Measurements from ENCODE around the gene ZNF593.

Gene ZNF593

DNA sequence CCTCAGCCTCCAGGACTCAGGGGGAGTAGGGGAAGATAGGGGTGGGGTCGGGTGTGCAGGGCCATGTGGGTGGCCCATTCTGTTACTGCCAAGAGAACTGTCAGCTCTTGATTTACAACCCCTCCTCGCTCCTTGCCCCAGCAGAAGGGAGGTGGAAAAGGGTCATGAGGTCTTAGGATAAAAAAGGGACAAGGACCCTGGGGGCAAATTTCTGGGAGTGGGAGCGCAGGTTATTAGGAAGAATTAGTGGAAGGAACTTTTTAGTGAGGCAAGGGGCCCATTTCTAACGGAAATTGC is 10.0 kb upstream of the ZNF593 start:
- peak overlapping the region; percentile 72 for H3K4me3 ChIP-seq
- TF ChIP-seq, protein P1, sequence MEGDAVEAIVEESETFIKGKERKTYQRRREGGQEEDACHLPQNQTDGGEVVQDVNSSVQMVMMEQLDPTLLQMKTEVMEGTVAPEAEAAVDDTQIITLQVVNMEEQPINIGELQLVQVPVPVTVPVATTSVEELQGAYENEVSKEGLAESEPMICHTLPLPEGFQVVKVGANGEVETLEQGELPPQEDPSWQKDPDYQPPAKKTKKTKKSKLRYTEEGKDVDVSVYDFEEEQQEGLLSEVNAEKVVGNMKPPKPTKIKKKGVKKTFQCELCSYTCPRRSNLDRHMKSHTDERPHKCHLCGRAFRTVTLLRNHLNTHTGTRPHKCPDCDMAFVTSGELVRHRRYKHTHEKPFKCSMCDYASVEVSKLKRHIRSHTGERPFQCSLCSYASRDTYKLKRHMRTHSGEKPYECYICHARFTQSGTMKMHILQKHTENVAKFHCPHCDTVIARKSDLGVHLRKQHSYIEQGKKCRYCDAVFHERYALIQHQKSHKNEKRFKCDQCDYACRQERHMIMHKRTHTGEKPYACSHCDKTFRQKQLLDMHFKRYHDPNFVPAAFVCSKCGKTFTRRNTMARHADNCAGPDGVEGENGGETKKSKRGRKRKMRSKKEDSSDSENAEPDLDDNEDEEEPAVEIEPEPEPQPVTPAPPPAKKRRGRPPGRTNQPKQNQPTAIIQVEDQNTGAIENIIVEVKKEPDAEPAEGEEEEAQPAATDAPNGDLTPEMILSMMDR (IDR thresholded peaks at IDR 0.05), result no peak
- DNase-seq (ENCODE audit: low spot score), result no peak
- peak overlapping the region in 1 of 2 donors; percentile 47 for H3K27ac ChIP-seq

DNA sequence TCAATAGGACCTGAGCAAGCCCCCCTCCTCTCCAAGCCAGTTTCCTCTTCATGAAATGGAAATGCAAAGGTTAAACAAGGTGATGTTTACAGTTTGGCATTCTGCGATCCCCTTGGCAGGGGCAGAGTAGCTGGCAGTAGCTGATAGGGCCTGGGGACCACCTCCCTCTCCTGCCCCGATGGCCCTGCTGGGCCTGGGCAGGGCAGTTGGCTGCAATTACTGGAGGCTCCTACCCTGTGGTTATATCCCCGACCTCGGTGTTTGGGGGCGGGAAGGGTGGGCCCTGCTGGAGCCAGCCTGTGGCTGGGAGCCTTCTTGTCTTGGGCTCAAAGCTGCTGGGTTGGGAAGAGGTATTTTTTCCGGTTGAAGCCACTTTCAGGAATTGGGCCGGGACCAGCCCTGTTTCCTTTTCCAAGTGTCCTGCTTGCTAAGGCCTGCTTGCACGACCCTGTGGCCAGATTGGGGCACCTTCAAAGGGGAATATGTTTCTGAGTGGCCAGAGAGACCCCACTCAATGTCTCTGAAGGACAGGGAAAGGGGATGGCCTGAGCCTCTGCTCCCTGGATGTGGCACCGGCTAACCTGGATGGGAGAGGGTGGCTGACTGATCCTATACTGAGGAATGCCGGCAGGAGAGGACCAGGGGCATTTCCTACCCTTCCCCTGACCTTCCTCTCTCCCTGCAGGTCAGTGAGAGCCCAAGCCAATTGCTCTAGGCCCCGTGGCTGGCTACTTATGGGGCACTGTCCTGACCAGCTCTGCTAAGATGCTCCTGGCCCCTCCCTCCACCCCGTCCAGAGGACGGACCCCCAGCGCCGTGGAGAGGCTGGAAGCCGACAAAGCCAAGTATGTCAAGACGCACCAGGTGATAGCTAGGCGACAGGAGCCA is 8.9 kb upstream of the ZNF593 start:
- no peak overlapping the region for H3K27ac ChIP-seq
- H3K4me3 ChIP-seq, result peak overlapping the region; percentile 72
- no peak for DNase-seq (ENCODE audit: low spot score)
- TF ChIP-seq, protein P1 (IDR thresholded peaks at IDR 0.05), result no peak

DNA sequence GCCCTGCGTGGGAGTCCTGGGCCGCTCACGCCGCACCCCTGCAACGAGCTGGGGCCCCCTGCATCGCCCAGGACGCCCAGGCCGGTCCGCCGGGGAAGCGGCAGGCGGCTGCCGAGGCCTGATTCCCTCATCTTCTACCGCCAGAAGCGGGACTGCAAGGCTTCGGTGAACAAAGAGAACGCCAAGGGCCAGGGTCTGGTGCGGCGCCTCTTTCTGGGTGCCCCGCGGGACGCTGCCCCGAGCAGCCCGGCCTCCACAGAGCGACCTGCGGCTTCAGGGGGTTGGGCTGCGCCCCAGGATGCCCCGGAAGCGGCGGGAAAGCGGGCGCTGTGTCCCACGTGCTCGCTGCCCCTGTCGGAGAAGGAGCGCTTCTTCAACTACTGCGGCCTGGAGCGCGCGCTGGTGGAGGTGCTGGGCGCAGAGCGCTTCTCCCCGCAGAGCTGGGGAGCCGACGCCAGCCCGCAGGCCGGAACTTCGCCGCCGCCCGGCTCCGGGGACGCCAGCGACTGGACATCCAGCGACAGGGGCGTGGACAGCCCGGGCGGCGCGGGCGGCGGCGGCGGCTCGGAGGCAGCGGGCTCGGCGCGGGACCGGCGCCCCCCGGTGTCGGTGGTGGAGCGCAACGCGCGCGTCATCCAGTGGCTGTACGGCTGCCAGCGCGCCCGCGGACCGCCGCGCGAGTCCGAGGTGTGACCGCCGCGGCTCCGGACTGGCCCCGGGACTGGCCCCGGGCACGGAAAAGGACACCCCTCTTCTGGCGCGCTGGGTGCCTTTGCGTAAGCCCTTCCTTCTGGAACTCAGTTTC is 8.1 kb upstream of the ZNF593 start:
- TF ChIP-seq, protein P1 (IDR thresholded peaks at IDR 0.05), result no peak

DNA sequence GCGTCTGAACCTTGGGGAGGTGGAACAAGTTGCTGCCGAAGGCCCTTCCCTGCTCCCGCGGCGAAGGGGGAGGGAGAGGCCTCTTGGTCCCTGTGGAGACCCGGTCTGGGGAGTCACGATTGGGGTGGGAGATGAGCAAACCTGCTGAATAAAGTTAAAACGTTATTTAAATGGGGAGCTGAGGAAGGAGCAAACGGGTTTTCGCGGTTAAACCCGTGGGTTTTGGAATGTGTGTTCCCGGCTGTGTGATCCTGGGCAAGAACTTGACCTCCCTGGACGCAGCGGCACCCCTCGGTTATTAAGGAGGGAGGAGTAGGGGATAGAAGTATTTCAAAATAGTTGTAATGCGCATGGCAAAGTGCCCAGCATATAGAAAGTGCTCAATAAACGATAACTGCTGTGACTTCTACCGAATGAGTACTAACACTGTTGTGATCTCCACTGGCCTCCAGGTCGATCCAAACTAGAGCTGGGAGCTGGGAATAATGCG is 7.4 kb upstream of the ZNF593 start:
- TF ChIP-seq, protein P1 (IDR thresholded peaks at IDR 0.05), result no peak
- DNase-seq (ENCODE audit: low spot score), result no peak
- H3K4me3 ChIP-seq, result peak overlapping the region; percentile 72
- peak overlapping the region in 1 of 2 donors; percentile 58 for H3K27ac ChIP-seq

More for the DNA sequence above, 8.1 kb upstream of the ZNF593 start:
- Histone ChIP-seq H3K4me3 (peak overlapping the region; percentile 72), H3K27ac (peak overlapping the region in 1 of 2 donors; percentile 58)
- no peak for DNase-seq (ENCODE audit: low spot score)

DNA sequence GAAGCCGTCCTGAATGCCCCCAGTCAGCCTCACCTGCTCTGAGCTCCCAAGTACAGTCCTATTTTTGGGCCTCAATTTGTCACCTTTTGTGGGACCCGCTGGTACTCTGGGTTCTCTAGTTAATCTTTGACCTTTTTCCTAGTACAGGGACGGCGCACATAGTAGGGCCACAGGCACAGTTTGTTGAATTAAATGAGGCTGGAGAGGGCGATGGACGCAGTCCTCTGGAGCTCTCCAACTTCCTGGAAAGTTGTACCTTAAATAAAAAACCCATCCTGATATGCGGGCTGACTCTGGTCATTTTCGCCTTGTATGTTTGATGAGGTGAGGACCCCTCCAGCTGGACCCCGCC is 6.0 kb upstream of the ZNF593 start:
- H3K4me3 ChIP-seq, result peak overlapping the region; percentile 71
- H3K27ac ChIP-seq, result peak overlapping the region in 1 of 2 donors; percentile 65
- no peak for DNase-seq (ENCODE audit: low spot score)
- TF ChIP-seq, protein P1 (IDR thresholded peaks at IDR 0.05), result no peak

DNA sequence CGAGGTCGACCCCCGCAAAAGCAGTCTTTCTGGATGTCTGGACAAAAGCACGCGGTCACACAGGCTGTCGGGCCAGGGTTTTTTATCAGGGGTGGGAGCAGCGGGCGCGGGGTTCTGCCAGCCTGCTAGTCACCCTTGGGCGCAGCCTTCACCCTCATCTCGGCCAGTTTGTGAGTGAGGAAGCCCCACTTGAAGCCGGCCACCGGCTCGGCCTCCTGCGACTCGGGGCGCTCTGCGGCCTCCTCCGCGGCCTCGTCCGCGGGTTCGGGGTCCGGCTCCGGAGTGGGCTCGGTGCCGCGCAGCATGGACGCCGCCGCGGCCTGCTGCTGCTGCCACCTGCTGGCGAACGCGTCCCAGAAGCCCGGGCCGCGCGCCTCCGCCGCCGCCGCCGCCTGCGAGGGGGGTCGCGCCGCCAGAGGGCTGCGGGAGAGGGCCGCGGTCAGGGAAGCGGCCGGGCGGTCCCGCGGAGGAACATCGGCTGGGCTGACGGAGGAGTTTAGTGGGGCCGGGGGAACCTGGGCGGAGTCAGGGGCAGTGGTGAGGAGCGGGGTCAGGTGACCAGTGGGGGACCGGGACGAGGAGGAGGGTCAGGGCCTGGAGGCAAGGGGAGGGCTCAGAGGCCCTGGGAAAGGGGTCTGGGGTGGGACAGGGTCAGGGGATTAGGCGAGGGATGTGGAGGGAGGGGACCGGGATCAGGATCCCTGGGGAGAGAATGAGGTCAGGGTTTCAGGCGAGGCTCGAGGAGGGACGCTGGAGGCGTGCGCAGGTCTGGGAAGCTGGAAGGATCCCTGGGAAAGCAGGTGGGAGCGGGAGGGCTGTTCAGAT is 5.5 kb upstream of the ZNF593 start:
- TF ChIP-seq, protein P1 (IDR thresholded peaks at IDR 0.05), result peak; percentile 72
- H3K4me3 ChIP-seq, result peak overlapping the region; percentile 71
- peak overlapping the region in 1 of 2 donors; percentile 65 for H3K27ac ChIP-seq
- DNase-seq (ENCODE audit: low spot score), result no peak
